CD4-positive, alpha-beta T cell treated with Interleukin-15 for 1 hour (primary cell): ENCODE results near the gene DHX35.
"Not testable (repeated sequence)": the region's sequence is repeated elsewhere in the genome, so short reads cannot be mapped to it uniquely, and the experiment has no call there.

ENCODE experiments used
- DNase-seq: peaks from one replicate; pipeline ENCODE4 v3.0.0-alpha.2; 2020

DHX35 gene

DNA sequence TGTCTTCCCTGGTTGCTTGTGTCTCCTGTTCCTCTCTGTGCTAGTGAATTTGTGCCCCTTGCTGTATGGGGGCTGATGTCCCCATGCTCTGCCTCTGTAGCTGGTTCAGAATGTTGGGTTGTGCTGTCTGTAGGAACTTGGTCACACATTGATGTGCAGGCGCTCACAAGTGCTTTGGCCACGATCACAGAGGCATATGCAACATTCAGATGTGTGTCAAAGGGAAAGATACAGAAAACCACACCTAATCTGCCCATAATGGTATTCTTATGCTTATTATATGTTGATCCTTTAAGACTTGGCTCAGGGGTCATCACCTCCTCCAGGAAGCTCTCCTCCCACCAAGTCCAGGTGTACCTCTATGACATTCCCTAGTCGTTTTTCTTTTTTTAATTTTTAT is 17.1 kb upstream of the DHX35 start:
- no peak for DNase-seq

DNA sequence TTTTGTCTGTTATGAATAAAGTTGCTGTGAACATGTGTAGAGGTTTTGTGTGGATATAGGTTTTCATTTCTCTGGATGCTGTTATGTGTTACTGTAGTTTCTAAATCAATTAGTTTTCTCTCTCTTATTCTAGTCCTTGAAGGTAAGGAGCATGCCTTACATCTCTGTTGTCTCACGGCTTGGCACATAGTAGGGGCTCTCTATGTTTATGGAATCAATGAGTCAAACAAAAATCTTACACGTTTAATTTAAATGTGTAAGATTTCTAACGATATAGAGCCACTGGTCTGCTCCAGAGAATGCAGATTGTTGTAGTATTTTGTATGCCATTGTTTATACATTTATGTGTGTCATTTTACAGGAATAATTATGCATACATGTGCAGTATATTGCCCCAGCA is 15.3 kb upstream of the DHX35 start:
- no peak for DNase-seq

DNA sequence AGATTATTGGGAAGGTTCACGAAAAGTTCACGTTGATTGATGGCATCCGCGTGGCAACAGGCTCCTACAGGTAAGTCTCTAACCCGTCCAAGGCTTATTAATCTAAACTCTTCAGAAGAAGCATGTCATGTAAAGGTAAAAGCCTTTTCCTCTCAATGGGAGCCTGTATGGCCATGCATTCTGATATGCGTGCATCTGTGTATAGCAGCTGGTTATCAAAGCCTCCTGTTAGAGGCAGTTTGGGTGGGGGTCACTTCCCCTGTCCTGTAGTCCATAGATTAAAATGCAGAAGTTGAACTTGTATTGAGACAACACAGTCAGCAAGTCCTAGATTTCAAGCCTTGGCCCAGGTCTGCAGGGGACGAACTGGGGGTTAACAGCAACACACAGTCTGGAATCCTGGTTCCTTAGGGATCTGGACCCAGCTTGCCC is 14.2 kb upstream of the DHX35 start:
- DNase-seq: no peak

DNA sequence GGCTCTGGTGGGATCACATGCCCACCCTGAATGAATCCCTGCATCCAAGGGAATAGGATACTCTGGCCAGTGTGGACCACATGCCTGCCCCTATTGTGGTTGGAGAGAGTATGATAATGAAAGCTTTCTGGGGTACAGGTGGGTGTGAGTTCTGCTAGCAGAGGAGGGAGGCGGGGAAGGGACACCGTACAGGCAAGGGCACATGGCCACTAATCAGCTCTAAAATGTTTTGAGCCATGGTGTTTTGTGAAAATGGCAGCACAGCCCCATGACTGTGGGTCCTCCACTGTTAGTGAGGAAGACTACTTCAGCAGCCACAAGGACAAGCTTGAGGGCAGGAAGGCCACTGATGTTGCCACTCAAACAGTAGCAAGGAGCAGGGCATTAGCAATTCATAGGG is 11.9 kb upstream of the DHX35 start:
- DNase-seq: no peak

DNA sequence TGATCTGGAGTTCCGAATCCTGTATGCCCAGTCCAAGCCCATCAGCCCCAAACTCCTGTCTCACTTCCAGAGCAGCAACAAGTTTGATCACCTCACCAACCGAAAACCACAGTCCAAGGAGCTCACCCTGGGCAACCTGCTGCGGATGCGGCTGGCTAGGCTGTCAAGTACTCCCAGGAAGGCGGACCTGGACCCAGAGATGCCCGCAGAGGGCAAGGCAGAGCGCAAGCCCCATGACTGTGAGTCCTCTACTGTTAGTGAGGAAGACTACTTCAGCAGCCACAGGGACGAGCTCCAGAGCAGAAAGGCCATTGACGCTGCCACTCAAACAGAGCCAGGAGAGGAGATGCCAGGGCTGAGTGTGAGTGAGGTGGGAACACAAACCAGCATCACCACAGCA is 10.5 kb upstream of the DHX35 start:
- DNase-seq: no peak

DNA sequence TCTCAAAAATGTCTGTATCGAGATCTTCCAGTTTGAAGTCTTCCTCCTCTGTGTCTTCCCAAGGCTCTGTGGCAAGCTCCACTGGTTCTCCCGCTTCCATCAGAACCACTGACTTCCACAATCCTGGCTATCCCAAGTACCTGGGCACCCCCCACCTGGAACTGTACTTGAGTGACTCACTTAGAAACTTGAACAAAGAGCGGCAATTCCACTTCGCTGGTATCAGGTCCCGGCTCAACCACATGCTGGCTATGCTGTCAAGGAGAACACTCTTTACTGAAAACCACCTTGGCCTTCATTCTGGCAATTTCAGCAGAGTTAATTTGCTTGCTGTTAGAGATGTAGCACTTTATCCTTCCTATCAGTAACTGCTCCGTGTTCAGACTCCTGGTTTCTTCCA is 10.0 kb upstream of the DHX35 start:
- no peak for DNase-seq

DNA sequence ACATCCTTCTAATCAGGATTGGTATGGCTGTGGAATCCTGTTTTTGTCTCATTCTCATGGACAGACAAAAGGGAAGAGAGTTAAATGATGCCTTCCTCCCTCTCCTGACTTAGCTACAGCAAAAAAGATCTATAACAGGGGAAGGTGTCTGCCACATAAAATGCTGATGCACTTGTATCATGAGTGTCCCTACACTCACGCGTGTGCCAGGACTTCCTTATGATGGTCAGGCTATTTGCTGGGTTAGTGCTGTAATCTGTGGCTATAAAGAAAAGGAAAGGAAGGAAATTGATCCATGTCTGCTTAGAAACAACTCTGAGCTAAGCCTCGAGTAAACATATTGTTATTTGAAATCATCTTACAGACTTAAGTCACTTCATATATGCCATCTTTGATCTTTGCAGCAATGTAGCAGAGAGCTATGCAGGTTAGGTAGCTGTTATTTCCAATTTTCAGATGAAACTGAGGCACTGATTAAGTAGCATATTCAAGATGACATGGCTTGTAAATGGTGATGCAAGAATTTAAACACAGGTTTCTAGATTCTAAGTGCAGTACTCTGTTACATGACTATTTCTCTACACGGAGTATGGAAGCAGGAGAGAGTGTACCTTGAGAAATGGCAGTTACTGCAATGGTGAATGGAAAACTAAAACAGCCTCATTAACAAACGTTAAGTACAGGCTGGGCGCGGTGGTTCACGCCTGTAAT is 8.4 kb upstream of the DHX35 start:
- no peak for DNase-seq

DNA sequence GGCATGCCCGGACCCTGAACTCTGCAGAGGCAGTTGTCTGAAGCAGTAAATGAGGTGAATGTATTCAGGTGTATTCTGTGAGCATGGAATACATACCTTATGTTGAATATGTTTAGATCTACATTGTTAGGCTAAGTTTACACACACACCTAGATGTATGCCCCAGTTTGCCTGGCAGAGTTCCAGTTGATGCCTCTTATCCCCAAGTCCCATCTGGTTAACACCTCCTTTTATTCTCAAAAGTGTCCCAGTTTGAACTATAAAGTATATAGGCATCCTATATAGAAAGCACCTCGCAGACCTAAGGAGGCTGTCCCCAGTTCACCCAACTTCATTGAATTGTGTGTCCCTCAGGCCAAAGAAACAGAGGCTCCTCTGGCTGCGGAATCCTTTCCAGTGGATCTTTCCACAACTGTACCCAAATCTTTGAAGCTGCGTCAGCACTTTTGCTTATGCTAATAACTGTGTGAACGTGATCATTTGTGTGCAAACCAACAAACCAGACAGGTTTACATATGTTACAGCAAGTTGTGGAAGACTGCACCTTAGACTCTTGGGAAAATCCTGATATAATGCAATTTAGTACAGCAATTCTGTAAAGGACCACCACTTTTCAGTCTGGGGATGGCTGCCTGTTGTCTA is 4.8 kb upstream of the DHX35 start:
- DNase-seq: no peak

DNA sequence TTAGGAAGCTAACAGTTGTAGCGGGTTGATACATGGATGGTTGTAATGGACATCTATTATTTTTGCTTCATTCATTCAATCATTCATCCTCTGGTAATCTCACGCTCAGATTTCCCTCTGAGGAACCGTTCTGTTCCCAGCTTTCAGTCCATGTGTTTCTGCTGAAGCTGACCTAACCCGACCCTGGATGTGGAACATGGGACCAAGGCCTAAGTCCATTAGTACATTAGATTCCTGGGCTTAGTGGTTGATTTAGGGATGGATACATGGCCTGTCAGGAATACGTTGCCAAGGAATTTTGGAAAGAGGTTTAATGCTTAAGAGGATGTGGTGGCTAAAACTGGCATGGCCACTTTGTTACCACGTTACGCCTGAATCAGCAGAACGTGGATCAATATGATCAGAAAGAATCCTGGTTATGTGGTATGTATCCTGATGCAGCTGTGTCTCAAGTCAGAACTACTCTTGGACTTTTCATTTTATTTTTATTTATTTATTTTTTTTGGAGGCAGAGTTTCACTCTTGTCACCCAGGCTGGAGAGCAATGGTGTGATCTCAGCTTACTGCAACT is 4.1 kb upstream of the DHX35 start:
- no peak for DNase-seq

DNA sequence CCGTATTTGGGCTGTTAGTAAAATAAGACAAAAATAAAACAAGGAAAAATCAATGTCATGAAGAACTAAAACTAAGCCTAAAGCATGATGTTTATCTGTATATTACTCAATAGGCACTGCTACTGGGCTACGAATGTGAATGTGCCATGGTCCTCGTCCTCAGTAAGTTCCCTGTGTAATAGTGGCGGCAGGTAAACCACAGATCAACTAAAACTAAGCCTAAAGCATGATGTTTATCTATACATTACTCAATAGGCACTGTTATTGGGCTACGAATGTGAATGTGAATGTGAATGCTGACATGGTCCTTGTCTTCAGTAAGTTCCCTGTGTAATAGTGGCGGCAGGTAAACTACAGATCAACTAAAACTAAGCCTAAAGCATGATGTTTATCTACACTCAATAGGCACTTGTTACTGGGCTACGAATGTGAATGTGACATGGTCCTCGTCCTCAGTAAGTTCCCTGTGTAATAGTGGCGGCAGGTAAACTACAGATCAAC is 1.9 kb upstream of the DHX35 start:
- DNase-seq: not testable (repeated sequence)

DNA sequence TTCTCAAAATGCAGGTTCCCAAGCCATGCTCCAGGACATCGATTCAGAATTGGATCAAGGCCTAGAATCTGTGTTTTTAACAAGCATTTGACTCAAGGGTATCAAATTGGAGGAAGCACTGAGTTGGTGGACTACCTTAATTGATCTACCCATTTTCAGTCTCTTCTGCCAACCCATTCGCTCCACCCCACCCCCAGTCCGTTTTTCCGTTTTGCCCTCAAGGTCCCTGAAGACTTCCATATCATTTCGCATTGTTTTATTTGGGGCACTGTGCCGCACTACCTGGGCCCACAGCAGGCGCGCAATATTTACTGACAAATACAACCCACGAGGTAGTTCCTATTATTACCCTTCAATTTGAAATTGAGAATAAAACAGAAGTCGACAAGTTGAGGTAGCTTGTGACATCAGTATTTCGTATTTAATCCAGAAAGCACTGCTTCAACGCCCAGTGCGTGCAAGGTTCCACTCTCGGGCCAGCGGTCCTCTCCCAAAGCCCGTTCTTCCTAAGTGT is 557 bp upstream of the DHX35 start:
- DNase-seq: no peak

DNA sequence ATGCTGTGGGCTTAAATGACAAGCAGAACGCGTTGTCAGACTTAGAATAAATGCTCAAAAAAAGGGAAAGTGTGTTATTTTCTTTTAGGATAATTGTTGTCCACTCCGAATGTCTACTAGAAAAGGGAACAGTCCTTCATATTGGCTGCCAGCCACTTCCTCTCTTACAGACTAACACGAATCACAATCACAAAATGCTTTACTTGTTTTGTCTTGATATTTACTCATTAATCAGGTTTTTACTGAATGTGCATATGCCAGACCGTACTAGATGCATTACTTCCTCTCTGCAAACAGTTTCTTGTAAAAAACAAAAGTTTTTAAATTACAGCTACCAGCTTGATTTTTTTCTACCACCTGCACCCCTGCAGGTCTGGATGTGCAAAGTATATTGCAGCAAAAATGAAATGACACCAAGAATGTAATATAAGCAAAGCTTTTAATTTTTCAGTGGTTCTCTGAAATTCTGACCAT is 821 bp downstream of the DHX35 start:
- DNase-seq: no peak

DNA sequence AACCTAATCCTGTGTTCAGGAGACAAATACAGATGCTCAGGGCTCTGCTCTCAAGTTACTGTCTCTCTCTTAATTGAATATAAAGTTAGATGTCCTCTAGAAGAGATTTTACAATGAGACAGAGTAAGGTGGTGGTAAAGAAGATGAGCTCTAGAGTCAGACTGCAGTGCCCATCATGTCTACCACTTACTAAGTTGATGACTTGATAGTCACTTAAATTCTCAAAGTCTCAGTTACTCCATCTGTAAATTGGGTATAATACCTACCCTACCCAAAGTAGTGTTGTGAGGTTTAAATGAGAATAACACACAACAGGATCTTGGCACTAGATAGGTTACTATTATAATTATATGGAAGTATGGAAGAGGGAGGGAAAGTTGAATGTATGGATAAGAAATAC is 1.6 kb downstream of the DHX35 start:
- no peak for DNase-seq

DNA sequence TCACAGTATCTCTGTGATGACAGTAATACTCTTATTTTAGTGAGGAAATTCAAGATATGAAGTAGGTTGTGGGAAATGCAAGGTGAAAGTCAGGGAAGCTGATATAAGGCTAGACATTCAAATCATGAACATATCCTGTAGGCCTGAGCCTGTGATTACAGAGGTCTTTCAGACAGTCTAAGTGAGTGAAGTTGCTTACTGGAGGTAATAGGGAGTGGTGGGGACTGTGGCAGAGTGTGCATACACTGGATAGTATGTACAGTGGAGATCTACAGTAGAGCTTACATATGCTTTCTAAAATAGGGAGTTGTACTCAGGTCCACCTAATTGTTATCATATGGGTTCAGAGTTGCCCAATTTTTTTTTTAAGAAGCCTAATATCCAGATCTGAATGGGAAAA is 3.1 kb downstream of the DHX35 start:
- DNase-seq: no peak

DNA sequence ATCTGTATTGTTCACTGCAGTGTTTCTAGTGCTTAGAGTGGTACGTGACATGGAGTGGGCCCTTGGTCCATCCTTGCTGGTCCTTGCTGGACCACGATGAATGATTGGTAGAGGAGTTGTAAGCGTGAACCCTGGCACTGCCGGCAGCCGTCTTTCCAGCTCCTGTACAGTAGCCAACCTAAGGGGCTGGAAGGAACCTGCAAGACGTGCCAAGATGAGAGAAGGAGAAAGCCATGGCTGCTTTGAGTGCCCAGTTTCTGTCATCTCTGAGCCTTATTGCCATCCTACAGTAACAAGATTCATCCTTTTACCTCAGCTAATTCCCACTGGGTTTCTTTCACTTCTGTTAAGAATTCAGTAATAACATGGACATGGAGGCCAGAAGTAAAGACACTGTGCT is 5.9 kb downstream of the DHX35 start:
- no peak for DNase-seq

DNA sequence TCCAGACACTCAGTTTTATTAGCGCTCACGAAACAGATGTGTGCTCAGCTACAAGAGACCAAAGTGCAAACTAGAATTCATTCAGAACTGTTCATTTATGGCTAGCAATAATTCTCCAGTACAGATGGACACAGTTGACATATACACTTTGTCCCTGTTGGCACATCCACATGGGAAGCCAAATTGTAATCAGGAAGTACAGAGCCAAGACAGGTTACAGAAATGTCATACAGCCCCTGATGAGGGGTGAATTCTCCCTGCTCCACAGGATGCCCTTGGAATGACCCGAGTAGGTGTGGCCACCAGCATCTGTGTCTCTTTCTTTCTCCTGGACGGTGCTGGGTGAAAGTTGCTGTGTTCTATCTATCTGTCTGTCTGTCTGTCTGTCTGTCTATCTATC is 7.6 kb downstream of the DHX35 start:
- no peak for DNase-seq

DNA sequence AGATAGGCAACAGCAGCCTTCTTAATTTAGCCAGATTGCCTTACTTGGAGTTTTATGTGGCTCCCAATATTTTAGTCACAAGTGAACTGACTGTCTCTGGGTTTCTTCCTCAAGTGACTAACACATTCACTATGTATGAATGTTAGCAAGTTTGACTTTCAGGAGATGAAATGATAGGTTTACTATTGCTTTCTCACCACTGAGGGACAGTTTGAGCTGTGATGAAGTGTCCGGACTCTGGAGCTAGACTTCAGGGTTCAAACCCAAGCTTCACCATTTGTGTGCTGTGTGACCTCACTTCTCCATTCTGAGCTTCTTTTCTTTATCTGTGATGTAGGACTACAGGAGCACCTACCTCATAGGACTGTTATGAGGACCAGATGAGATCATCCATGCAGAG is 8.2 kb downstream of the DHX35 start:
- DNase-seq: no peak

DNA sequence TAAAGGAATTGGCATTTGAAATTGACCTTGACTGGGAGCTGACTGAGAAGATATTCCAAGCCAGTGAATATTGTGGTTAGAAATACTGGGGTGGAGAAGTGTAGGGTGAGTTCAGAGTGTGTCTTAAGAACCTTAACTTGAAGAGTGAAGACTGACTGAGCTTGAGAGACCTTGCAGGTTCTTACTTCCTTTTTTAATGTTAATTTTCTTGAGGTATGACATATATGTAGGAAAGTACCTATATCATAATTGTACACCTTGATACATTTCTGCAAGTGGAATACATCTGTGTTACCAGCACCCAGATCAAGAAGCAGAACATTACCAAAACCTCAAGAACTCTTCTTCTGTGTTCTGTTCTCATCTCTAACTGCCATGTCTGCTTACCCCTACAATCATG is 11.0 kb downstream of the DHX35 start:
- no peak for DNase-seq

DNA sequence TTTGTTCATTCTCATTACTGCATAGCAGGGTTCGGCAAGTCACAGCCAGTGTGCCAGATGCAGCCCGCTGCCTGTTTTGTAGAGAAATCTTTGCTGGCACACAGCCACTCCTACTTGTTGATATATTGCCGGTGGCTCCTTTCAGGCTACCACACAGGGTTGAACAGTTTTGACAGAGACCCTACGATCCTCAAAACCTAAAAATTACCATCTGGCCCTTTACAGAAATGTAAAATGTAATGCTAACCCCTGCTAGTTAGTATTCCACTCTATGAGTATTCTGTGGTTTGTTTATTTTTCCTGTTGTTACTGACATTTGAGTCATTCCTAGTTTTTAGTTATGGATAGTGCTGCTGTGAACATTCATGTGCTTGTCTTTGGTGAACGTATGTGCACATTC is 11.5 kb downstream of the DHX35 start:
- no peak for DNase-seq

DNA sequence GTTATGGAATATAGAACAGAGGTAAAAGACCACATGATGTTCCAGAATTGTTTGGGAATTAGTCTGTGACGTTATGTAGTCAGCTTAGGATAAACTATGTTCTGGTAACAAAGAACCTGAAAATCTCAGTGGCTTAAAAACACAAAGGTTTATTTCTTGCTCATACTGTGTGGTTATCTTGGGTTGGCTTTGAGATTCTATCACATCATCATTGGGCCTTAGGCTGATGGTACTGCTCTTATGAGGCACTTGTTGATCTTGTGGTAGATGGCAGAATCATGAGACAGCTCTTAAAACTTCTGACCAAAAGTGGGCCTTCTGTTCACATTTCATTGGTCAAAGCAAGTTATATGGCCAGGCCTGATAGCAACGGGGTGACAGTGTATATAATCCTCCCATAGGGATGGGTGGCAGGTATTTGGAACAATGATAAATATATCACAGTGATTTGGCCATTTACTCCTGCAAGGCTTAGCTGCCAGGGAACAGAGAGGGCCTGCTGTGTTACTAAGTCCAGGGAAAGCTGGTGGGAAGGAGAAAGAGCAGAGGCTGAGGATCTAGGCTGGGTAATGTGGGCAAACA is 13.5 kb downstream of the DHX35 start:
- no peak for DNase-seq

DNA sequence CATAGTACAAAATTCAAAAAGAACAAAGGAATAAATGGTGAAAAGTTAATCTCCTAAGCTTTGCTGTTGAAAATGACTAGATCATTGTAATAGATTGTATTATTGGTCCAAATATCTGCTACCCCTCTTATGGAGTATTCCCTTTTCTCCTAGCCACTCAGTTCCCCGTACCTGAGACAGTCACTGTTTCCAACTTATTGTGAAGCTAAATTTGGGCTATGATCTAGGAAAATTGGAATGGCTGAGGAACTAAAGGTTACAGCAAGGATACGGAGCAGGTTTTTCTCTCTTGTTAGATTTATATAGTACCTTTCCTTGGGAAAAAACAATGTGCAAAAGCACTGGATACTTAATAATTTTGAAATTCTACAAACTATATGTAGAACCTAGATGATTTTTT is 17.3 kb downstream of the DHX35 start:
- DNase-seq: no peak

DNA sequence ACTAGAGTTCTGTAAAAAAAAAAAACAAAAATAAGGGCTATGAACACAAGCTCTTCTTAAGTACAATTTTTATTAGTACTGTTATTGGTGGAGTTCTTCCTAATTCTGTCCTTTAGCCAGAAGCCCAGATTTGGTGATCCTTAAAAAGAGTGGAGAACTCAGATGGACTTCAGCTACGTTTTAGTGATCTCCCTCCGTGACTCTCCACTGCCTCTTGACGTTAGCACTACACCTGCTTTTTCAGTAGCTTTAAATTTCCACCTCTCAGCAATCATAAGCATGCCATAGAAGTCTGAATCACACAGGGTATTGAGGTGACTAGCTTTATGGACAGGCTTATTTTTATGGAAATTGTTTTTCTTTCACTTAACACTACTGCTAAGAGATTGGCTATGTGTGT is 17.7 kb downstream of the DHX35 start:
- DNase-seq: no peak

DNA sequence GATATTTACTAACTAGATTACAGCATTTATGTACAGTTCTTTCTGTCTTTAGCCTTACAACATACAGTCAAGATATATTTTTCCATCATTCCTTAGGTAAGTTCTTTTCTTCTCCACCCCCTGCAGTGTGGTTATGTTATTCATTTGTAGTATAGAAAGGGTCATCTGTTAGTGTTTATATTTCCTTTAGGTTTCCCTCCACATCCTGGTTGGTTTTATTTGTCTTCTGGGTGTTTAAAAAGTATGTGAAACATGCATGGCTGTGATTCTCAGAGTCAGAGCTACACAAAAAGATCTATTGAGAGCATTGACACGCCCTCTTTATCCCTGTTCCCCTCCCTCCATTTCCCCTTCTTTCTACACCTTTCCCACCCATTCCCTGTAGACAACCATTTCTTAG is 20.1 kb downstream of the DHX35 start:
- no peak for DNase-seq

DNA sequence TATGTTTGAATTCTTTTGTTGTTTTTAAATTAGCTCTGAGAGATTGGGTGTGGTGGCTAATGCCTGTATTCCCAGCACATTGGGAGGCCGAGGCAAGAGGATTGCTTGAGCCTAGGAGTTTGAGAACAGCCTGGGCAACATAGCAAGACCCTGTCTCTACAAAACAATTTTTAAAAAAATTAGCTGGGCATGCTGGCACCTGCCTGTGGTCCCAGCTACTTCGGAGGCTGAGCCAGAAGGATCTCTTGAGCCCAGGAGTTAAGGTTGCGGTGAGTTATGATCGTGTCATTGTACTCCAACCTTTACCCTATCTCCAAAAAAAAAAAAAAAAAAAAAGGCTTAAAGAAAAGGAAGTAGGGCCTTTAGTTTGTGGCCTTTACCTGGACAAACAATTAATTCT is 22.9 kb downstream of the DHX35 start:
- DNase-seq: no peak
